ENCODE results near the gene PIK3R3. TPM values are rescaled to one million over a fixed set of nuclear protein-coding genes. Genes with fewer than 3 reads are reported as not detected.

Gene PIK3R3
- total and polyA plus RNA-seq, 11 donors = 11.8 to 54.1 (median 41.9) TPM

GRCh38 chr1:46070164-46070814 lies 62.1 kb downstream of the PIK3R3 start:
- Histone ChIP-seq H3K36me3 (peaks cover 0 to 74% (median 23%) of the 10 kb centered on the region in 9 donors), H3K27ac (peak overlapping the region in 2 of 12 donors; percentile 3 to 72), H3K4me1 (peaks cover 0 to 27% (median under 1%) of the 10 kb centered on the region in 12 donors), H3K9me3 (no peaks in the 10 kb centered on the region), H3K27me3 (no peaks in the 10 kb centered on the region), H3K4me3 (no peak overlapping the region)
- DNase-seq (no peak), ATAC-seq (peak in 3 of 4 donors; percentile 63 to 76 (median 65))
- WGBS, 4 donors = 70 to 77% (median 72%) methylated on average over 6 of the region's 6 CpGs
- intact Hi-C loops (cut with DNase I) = no loop called here
- TF ChIP-seq, protein P1, sequence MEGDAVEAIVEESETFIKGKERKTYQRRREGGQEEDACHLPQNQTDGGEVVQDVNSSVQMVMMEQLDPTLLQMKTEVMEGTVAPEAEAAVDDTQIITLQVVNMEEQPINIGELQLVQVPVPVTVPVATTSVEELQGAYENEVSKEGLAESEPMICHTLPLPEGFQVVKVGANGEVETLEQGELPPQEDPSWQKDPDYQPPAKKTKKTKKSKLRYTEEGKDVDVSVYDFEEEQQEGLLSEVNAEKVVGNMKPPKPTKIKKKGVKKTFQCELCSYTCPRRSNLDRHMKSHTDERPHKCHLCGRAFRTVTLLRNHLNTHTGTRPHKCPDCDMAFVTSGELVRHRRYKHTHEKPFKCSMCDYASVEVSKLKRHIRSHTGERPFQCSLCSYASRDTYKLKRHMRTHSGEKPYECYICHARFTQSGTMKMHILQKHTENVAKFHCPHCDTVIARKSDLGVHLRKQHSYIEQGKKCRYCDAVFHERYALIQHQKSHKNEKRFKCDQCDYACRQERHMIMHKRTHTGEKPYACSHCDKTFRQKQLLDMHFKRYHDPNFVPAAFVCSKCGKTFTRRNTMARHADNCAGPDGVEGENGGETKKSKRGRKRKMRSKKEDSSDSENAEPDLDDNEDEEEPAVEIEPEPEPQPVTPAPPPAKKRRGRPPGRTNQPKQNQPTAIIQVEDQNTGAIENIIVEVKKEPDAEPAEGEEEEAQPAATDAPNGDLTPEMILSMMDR (IDR thresholded peaks at IDR 0.05) = no peak
- no peak for TF ChIP-seq POLR2A (IDR thresholded peaks at IDR 0.05)

- TF ChIP-seq POLR2A (IDR thresholded peaks at IDR 0.05) = no peak
- TF ChIP-seq, protein P1 (IDR thresholded peaks at IDR 0.05) = no peak
- DNase-seq (no peak), ATAC-seq (no peak)
- Histone ChIP-seq H3K27me3 (no peaks in the 10 kb centered on the region), H3K4me3 (no peak overlapping the region), H3K36me3 (peaks cover 0 to 76% (median 17%) of the 10 kb centered on the region in 9 donors), H3K27ac (no peak overlapping the region), H3K4me1 (peaks cover 0 to 35% (median 1%) of the 10 kb centered on the region in 12 donors), H3K9me3 (no peaks in the 10 kb centered on the region)
- WGBS, 4 donors = 79 to 87% (median 81%) methylated on average over 3 of the region's 3 CpGs
- intact Hi-C loops (cut with DNase I) = loop anchor here in 1 of 10 donors (10.0 kb wide), 1 partner anchor 56 kb away; no protein-coding TSS in a partner anchor
These were observed 63.9 kb downstream of the PIK3R3 start for GRCh38 chr1:46068525-46068924.

- Histone ChIP-seq H3K27me3 (no peaks in the 10 kb centered on the region), H3K4me3 (no peak overlapping the region), H3K27ac (no peak overlapping the region), H3K36me3 (peaks cover 0 to 70% (median 17%) of the 10 kb centered on the region in 9 donors), H3K4me1 (peaks cover 0 to 43% (median 1%) of the 10 kb centered on the region in 12 donors), H3K9me3 (no peaks in the 10 kb centered on the region)
- intact Hi-C loops (cut with DNase I) = loop anchor here in 1 of 10 donors (10.0 kb wide), 1 partner anchor 57 kb away; no protein-coding TSS in a partner anchor
- TF ChIP-seq, protein P1 (IDR thresholded peaks at IDR 0.05) = no peak
- TF ChIP-seq POLR2A (IDR thresholded peaks at IDR 0.05) = no peak
- DNase-seq (no peak), ATAC-seq (no peak)
- 92 to 97% (median 96%) methylated on average over 1 of the region's 1 CpG for WGBS, 4 donors
These were observed 64.8 kb downstream of the PIK3R3 start for GRCh38 chr1:46067652-46068051.

DNA sequence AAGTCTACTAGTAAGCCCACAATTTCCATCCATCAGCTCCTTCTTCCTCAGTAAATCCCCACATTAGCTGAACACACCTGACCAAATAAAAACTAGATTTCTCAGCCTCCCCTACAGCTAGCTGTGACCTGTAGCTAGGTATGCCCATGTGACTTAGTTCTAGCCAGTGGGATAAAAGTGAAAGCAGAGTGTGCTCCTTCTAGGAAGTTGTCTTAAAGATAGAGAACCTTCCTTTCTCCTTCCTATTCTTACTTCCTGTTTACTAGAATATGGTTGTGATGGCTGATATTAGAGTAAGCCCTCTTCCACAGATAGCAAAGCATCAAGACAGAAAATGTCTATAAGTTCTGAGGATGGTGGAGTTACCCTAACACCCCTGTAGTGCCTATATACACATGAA lies 67.0 kb downstream of the PIK3R3 start:
- H3K27me3 ChIP-seq = no peaks in the 10 kb centered on the region
- TF ChIP-seq, protein P1 (IDR thresholded peaks at IDR 0.05) = no peak
- TF ChIP-seq POLR2A (IDR thresholded peaks at IDR 0.05) = no peak
- peak overlapping the region in 1 of 12 donors; percentile 77 for H3K27ac ChIP-seq
- ATAC-seq = peak in 2 of 4 donors; percentile 17 to 33
- no peak for DNase-seq
- no peaks in the 10 kb centered on the region for H3K9me3 ChIP-seq
- H3K4me1 ChIP-seq = peaks cover 0 to 45% (median 1%) of the 10 kb centered on the region in 12 donors
- intact Hi-C loops (cut with DNase I) = loop anchor here in 1 of 10 donors (10.0 kb wide), 1 partner anchor 59 kb away; no protein-coding TSS in a partner anchor
- H3K36me3 ChIP-seq = peaks cover 0 to 79% (median 33%) of the 10 kb centered on the region in 9 donors
- H3K4me3 ChIP-seq = no peak overlapping the region
